Inflammatory macrophage treated with lipopolysaccharide for 4 hours (primary cell): ENCODE data around the gene SPATA12.
A peak's percentile ranks its signal among the peaks of the same experiment; 100 is the strongest.

Experiments
- DNase-seq: peaks from one replicate; pipeline ENCODE4 v3.0.0-alpha.2; 2020

Gene SPATA12

DNA sequence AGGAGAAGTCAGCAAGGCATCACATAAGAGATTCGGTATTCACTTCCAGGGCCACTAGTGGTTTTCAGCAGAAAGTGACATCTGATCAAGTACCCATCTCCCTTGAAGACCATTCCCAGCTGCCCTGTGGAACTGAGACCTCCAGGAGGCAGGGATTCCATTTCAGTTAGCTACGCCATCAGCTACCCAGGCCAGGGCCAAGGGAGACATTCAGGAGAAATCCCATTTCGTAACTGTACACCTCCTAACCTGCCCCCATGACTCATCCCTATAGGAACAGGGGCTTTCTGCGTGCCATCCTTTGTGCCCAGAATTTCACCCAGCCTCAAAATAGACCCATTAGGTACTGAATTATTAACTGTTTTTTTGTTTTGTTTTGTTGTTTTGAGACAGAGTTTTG is 24.7 kb downstream of the SPATA12 start:
- DNase-seq: no peak

DNA sequence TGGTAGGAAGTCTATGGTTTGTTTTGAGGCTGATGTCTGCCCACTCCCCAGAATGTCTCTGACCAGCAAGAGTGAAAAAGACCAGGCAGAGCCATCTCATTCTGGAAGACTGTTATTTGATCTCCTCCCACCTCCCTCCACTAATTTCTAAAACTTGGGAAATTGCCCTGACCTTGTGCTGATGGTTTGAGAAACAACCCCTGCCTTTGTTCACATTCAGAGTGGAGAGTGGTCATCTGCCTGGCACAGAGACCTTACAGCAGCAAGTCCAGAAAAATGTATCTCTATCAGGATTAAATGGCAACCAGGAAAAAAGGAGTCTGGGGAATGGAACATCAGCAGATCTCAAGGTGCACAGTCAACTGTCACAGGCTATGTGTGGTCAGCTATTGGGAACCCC is 25.7 kb downstream of the SPATA12 start:
- DNase-seq: no peak

DNA sequence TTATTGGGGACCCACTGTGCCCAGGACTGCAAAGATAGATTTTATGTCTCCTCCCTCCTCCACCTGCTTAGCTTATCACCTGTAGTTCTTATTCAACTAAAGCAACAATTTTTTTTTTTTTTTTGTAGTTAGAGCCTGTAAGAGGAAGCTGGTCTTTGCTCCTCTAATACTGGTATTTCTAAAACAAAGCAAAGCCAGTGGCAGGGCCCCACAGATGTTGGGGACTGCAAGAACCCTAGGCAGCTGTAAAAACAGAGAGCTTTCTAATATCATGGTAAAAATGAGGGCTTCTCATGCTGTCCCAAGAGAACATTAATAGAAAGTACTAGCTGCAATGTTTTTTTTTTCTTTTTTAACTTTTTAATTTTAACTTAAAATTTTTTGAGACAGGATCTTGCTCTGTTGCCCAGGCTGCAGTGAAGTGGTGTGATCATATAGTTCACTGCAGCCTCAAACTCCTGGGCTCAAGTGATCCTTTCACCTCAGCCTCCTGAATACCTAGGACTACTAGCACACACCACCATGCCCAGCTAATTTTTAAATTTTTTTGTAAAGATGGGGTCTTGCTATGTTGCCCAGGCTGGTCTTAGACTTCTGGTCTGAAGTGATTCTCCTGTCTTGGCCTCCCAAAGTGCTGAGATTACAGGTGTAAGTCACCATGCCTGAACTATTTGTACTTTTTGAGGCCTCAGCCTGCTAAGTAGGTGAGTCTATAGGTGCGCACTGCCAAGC is 27.1 kb downstream of the SPATA12 start:
- no peak for DNase-seq

DNA sequence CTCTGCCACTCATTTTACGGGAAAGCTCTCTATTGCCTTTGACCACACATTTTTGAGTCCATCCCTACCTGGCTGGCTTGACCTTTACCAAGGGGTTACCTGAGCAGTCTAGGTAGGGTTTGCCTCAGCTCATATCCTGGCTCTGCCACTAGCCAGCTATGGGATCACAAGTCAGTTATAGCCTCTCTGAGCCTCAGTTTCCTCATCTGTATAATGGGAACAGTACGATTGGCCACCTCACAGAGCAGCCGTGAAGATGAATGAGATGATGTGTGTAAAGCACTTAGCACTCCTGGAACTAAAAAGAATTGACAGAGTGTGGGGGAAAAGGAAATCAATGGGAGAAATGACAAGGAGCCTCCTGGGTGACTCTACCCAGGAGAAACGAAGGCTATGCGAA is 28.0 kb downstream of the SPATA12 start:
- no peak for DNase-seq

DNA sequence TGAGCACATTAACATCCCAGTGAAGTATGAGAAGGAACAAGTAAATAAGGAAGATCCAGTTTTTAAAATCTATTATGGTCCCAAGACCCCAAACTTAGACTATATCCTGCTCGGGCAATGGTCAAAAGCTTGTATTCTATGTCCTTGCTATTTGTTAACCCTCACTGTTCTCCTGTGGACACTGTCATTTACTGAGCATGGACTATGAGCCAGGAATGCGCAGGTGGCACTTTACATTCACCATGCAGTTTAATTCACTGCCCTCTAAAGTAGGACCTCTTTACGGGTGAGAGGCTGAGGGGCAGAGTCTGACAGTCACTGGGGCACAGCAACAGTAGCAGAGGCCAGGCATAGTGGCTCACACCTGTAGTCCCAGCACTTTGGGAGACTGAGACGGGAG is 28.6 kb downstream of the SPATA12 start:
- DNase-seq: no peak

DNA sequence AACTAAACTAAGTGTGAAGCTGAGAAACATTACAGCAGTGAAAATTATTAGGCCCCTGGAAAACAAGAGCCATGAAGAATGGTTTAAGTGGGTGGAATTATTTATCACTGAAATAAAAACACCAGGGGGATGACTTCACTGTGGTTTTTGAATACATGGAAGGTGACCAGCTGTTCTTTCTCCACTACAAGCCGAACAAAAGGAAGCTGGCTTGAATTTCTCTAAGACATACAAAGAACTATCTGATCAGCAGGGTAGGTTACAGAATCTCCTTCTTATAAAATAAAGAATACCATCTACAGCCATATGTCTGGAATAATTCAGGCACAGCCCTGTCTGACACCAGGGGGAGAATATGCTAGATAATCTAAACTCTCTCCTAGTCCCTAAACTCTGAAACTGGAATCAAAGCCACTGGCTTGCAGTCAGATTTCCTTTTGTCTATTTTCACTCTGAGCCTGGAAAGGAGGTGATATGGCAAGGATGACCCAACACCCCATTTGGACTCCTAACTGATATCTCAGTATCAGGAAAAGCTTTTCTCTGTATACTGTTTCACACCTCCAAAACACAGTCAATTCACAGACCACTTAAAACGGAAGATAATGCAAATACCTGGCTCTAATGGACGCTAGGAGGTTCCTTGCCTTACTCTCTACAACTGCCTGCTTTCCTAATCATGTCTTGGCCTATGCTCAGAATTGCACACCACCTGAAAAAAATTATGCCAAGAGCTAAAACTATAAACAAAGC is 31.2 kb downstream of the SPATA12 start:
- no peak for DNase-seq

DNA sequence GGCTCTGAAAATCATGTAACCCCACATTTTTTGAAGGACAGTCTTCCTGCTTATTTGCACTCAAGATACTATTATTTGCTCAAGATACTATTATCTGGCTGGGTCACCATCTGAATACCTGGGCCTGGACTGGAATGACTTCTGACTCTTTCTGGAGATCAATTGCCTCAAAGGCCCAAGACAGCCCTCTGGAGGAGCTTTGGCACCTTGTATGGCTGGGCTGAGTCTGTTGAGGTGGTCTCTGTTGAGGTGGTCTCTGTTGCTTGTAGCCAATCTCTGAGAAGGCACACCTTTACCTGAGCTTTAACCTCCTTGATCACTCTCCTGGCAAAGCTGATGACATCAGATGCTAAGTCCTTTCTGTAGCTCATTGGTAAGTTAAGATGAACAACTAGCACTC is 33.0 kb downstream of the SPATA12 start:
- no peak for DNase-seq

DNA sequence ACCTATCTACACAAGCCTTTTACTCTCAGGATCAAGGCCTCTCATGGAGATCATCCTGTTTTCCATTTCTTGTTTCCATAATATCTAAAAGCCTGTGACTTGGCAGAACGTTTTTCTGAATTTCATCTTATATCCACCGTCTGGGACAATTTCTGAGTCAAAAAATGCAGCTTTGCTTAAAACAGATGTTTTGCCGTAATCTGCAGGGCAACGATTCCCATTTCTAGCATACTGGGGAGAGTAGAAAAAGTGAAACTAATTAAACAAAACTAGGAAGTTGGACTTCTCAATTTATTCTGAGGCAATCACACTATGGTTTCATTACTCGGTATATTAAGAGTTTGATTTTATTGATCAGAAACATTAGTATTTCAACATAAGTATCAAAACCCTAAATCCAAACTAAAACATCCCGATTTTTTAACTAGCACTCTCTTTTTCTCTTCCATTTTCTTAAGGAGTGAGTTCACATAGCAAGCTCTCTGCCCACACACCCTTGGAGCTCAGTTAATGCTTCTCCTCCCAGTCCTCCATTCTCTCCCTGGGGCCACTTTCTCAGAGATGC is 33.6 kb downstream of the SPATA12 start:
- peak; percentile 73 for DNase-seq

DNA sequence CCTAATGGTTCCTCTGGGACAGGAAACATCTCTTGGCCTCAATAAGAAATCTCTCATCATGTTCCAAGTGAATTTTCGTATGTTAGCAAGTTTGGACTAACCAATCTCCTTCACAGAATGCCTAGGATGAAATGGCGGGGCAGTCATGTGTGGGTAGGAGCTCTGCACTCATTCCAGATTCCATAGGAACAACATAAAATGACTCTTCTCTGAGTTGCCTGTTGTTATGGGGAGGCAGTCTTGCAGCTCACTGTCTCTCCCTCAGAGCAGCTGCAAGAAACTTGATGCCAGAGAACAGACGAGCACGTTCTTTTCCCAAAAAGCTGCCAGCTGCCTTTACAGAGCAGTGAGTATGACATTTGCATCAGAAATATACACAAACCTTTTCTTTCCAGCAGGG is 34.1 kb downstream of the SPATA12 start:
- no peak for DNase-seq

DNA sequence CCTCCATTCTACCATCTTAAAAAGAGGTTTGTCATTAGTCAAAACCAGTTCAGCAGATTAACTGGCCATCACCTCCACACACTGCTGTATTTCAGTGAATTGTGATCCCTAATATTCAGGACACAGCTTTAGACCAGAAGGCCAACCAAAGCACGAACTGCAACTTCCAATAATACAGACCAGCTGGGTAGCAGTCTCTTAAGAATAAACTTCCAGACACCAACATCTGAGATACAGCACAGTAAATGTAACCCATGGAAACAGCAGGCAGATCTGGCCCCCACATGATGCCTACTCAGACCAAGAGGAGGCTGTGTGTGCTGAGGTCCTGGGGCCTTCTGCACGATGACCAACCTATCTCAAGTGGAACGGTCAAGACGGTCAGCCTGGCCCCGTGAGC is 34.9 kb downstream of the SPATA12 start:
- no peak for DNase-seq

DNA sequence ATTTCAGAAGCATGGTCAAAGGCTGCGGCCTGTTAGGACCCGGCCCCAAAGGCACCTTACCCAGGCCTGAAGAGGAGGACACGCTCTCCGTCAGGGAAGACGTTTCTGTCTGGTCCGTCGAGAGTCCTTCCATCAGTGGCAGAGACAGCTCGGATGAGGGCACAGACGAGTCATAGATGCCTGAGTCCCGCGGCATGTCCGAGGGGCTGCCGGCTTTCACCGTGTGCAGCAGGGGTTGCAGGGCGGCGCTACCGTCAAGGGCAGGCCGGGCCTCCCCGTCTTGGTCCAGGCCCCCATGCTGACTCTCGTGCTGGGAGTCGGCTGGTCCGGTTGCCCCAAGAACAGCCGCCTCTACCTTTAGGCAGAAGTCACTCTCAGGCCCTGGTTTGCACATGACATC is 37.1 kb downstream of the SPATA12 start:
- DNase-seq: no peak

DNA sequence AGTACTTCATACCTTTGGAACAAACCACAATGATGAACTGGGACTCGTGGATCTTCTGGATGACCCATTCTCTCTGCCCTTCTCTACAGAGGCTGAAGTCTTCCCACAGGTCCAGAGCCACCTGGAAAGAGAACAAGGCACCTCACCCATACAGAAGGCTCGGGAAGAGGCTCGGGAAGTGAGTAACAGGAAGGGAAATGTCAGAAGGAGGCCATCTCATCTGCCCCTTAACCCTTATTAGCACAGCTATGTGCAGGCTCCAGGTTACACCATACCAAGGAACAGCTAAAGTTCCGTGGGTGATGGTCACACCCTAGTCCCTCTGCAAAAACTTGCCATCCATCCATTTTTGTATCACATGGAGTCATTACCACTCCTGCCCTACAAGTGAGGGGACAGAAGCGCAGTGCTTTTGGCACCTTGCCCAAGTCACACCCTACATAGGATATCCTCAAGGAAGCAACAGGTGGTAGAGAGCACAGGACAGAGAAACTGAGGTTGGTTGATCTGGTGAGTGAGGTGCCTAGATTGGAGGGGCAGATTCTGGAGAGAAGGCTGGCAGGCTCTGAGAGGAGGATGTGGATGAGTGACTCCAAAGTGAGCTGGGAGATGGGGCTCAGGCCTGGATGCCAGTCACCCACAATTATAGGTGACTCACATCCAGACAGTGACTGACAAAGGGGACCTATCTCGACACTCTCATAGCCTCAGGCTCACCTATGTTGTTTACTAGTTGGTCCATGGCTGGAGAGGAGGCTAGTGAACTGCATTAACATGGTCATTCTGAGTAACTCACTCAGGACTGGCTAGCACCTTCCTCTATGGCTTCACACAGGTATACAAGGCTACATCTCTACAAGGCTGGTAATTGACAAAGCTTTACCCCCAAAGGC is 38.2 kb downstream of the SPATA12 start:
- DNase-seq: no peak

DNA sequence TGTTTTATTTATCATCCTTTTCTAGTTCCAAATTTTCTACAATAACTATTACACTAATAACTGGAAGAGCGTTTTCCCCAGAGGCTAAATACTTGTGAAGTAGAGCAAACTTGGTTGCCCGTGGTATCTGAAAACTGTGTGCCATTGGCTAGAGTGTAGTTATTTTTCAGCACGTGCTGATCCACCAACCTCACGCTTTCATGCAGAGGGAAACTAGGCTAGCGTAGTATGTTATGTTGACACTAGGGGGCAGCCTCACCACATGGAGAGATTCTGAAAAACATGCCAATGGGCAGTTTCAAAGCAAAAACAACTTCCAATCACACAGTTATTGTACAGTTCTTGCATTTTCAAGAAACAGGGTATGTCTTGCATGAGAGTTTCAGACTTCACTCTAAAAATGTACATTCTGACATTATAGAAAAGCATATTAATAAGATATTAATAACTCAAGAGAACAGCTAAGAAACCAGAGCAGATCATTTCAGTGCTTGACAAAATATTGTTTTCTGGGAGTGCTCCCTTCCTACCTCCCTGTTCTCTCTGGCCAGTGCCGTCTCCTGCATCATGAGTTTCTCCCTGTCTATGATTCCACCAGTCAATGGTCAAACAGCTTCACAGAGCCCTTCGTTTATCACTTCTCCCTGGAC is 39.7 kb downstream of the SPATA12 start:
- peak; percentile 64 for DNase-seq

DNA sequence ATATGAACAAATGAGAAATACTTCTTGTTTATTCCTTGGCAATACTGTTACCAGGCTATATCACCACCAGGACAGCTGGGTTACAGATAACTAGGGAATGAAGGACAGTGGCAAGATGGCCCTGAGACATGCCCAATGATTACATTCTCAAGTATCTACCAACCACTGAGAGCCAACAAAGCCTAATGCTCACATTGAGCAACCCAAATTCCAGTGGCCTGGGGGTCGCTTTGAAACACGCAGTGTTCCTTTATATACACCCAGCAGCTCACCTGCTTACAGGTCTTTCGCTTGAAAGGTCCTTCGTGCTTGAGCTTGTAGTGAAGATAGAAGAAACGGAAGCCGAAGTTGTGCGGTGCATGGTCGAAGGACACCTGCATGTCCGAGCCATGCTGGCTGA is 45.1 kb downstream of the SPATA12 start:
- DNase-seq: no peak

DNA sequence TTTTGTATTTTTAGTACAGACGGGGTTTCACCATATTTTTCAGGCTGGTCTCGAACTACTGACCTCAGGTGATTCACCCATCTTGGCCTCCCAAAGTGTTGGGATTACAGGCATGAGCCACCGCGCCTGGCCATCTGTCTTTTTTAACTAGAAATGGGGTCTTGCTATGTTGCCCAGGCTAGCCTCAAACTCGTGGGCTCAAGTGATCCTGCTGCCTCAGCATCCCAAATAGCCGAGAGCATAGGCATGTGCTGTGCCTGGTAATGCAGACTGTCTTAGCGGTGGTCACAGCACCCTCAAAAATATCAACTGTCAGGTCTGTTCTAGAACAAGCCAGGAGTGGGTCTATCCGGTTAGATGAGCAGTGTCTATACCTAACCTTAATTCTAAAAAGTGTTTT is 48.2 kb downstream of the SPATA12 start:
- DNase-seq: no peak

DNA sequence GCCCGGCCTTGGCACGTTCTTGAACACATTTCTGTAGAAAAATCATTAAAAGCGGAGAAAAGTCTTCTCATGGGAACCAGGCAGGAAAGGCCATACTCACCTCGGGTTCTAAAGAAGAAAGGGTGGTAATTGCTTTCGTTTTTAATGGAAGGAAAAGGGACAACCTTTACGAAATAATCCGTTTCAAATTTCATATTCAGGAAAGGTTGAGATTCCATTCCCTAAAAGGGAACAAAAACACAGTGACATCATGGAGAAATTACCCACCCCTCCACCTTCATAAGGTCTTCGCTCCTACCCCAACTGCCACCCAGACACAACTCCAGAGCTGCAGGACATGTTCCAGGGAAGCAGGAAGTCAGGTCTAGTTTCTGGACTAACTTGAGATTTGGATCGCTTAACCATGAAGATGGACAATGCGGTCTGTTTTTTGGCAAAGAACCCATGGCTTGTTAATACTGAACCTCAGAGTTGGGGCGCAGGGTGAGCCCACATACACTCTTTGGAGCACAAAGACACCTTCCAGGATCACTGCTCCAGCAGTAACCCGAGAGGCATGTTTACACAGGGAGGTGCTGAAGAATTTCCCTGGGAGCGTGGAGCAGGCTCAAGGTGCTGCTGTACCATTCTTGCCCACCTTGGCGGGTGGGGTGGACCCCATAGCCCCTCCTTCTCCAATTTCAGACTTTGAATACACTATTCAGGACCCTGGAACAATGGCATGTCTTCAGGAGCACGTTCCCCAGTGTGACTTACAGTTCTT is 49.2 kb downstream of the SPATA12 start:
- DNase-seq: no peak

DNA sequence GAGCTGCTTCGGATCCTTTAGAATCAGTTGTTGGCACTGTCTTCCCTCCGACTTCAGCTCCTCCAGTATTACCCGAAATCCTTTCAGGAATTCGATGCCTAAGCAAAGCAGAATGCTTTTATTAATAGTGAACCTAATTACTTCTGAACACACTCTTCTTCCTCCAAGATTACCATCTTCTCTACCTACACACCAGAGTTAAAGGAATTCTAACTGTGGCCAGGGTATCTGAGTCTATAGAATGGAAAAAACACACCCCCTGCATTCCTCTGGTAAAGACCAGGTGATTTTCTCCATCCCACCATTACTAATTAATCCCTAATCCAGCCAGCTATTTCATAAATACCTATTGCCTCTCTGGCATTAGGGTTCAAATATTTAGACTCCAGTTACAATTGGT is 49.8 kb downstream of the SPATA12 start:
- DNase-seq: no peak

DNA sequence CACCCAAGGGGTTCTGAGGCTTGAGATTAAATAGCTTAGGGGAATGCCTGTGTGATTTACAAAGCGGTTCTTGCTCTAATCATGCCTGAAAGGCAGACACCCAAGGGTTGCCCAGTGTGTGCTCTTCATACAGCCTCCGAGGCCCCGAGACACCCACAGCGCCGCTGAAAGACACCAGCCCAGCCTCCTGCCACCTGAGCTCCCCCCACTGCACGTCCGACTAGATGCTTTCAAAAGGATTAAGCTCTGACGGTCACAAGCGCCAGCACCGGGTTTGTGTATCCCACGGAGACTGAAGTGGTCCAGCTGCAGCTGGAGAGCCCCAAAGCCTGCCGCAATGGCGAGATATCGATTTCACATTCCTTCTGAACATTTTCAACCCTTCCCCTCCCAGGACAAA is 50.3 kb downstream of the SPATA12 start:
- no peak for DNase-seq

DNA sequence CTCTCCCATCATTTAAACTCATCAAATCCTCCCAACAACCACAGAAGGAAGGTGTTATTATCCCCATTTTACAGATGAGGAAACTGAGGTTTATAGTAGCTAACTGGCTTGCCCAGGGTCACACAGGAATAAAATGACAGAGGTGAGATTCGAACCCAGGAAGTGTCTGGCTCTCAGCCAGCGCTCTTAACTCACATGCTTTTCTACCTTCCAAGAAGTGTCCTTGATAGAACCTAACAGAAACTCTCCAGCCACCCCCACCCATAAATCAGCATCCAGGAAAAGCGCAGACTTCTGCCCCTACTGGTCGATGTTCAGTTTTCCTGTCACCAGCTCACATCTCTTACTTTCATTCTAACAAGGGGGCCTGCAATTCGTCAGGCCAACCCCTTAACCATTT is 51.7 kb downstream of the SPATA12 start:
- DNase-seq: no peak

DNA sequence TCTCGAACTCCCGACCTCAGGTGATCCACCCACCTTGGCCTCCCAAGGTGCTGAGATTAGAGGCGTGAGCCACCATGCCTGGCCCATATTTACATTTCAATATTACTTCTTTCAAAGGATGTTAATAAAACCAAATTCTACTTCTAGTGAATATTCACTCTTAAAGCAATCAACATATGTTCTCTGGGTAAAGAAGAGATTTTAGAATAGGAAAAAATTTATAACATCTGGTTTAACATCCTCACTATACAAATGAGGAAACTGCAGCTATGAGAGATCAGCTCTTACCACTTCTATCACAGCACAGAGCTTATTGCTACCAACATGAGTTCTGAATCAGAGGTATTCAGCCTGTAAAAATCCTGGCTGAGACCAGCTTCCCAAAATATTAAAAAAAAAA is 56.0 kb downstream of the SPATA12 start:
- DNase-seq: no peak

DNA sequence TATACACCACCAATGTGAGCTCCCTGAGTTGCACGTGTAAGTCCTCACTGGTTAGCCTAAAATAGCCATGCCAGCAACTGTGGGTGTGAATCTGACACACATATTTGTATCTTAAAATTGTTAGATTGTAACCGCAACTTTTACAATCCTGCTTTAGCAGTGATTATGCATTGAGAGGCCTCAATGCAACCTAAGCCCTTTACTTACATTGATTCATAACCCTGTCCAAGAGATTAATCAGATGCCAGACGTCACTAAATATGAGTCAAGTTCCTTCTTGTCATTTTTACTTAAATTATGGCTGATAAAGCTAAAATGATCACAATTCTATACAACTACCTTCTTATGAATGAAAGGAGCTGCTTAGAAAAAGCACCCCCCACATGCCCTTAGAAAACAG is 57.8 kb downstream of the SPATA12 start:
- DNase-seq: no peak

DNA sequence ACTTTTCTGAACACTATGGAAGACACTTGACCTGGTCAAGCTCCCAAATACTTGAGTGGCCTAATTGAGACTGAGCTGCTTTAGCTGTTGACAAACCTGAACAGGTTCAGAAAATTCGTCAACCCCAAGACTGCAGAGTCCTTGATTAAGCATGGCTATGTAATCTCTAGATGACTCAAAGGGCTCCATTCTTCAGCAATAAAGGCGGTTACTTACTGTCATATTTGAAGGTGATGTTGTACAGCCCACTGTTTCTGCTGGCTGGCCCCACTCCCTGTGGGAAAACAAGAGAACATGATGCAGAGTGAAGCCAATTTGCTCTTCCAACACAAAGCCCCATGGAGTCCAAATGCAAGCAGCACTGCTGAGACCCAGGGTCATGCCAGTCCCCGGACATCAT is 59.6 kb downstream of the SPATA12 start:
- no peak for DNase-seq
